ENCODE measurements around the gene ANKLE2.
A peak's percentile ranks its signal among the peaks of the same experiment; 100 is the strongest.

Gene ANKLE2

GRCh38 chr12:132690112-132690511 is 71.5 kb downstream of the ANKLE2 start:
- no peak for DNase-seq (ENCODE audit: low read depth)
- TF ChIP-seq CTCF (conservative IDR thresholded peaks at IDR 0.05; ENCODE audit: low read depth, low read length): no peak
- no peak overlapping the region for H3K4me3 ChIP-seq (ENCODE audit: low read depth, low read length)

- no peak for TF ChIP-seq CTCF (conservative IDR thresholded peaks at IDR 0.05; ENCODE audit: low read depth, low read length)
- DNase-seq (ENCODE audit: low read depth): no peak
- H3K4me3 ChIP-seq (ENCODE audit: low read depth, low read length): peak overlapping the region; percentile 39
Observed at GRCh38 chr12:132689227-132689626, 72.4 kb downstream of the ANKLE2 start.

- no peak for TF ChIP-seq CTCF (conservative IDR thresholded peaks at IDR 0.05; ENCODE audit: low read depth, low read length)
- peak; percentile 96 for DNase-seq (ENCODE audit: low read depth)
- peak within 1 kb of the TSS; percentile 68 for H3K4me3 ChIP-seq (ENCODE audit: low read depth, low read length)
Observed at GRCh38 chr12:132687211-132688164, 74.1 kb downstream of the ANKLE2 start, which contains the start of the genes POLE and PXMP2. TSS of gene POLE (minus strand) at chr12:132687342. CDS start at chr12:132687315, 27 bp downstream. TSS of gene PXMP2 (plus strand) at chr12:132687587. CDS start at chr12:132687671, 84 bp downstream.

GRCh38 chr12:132686825-132687210 is 74.8 kb downstream of the ANKLE2 start:
- no peak for DNase-seq (ENCODE audit: low read depth)
- TF ChIP-seq CTCF (conservative IDR thresholded peaks at IDR 0.05; ENCODE audit: low read depth, low read length): no peak
- peak overlapping the region; percentile 68 for H3K4me3 ChIP-seq (ENCODE audit: low read depth, low read length)

GRCh38 chr12:132685400-132685799 is 76.2 kb downstream of the ANKLE2 start:
- H3K4me3 ChIP-seq (ENCODE audit: low read depth, low read length): no peak overlapping the region
- TF ChIP-seq CTCF (conservative IDR thresholded peaks at IDR 0.05; ENCODE audit: low read depth, low read length): no peak
- no peak for DNase-seq (ENCODE audit: low read depth)

GRCh38 chr12:132677492-132677891 is 84.1 kb downstream of the ANKLE2 start:
- H3K4me3 ChIP-seq (ENCODE audit: low read depth, low read length): no peak overlapping the region
- no peak for DNase-seq (ENCODE audit: low read depth)
- TF ChIP-seq CTCF (conservative IDR thresholded peaks at IDR 0.05; ENCODE audit: low read depth, low read length): no peak
